ENCODE measurements around the gene AP5S1. TPM values are rescaled to one million over a fixed set of nuclear protein-coding genes. Genes with fewer than 3 reads are reported as not detected.

AP5S1 gene
- polyA plus RNA-seq, 1 of the 3 experiments (the other 2 are of a cell fraction) = 10.3 TPM

DNA sequence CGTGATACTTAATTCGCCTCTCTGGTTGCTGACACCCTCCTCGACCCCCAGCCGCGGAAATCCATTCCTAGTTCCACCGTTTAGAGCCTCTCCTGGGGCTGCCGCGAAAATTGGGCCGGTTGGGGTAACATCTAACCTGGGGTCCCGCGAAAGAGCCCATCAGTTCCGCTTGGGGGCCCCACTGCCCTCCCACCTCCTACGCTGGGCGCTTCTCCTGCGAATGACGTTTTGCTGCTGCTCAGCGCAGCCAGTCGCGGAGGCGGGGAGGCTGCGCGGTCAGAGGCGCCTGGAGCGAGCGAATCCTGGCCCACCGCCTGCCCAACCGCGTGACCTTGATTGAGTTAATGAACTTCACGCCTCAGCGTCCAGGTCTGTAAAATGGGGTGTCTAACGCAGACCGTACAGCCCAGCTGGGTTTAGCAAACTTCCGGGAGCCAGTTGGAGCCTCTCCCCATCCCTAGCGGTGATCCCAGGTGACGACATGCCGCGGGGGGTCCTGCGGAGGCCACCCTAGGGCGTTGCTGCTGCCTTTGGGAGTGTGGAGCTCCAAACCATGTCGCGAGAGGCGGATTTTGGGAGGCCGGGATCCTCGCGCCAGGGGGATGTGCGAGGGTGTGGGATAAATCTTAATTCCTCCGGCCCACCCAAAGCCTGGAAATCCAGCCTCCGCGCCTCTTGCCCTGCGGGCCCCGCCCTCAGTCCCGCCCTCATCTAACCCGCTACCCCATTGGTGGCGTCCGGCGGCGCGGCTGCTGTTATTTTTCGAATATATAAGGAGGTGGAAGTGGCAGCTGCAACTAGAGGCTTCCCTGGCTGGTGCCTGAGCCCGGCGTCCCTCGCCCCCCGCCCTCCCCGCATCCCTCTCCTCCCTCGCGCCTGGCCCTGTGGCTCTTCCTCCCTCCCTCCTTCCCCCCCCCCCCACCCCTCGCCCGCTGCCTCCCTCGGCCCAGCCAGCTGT is 24.6 kb upstream of the AP5S1 start, which contains the start of gene CDC25B:
Gene CDC25B (plus strand): TSS at position 800 of the 958 bp plus-strand sequence. CDS start 222 bp downstream, outside the sequence.
- ChIA-PET CTCF (interaction anchor here (0.7 to 3.5 kb wide), 10 partner anchors 9 to 289 kb away, joined by 3 to 51 read pairs (median 5); partner anchors contain the start of genes AP5S1, CENPB and SPEF1), POLR2A (interaction anchor here (0.9 to 1.5 kb wide), 7 partner anchors 9 to 51 kb away, joined by 3 to 10 read pairs (median 4); partner anchors contain the start of genes ADISSP, AP5S1, CENPB and MAVS)
- no peaks in the 10 kb centered on the region for H3K9me3 ChIP-seq
- peak within 1 kb of the TSS; percentile 94 for H3K9ac ChIP-seq
- no peaks in the 10 kb centered on the region for H3K9me2 ChIP-seq
- H3K4me2 ChIP-seq = peak within 1 kb of the TSS; percentile 98
- WGBS (ENCODE audit: low lambda C conversion rate) = 11% methylated on average over 11 of the region's 69 CpGs
- no peaks in the 10 kb centered on the region for H4K20me1 ChIP-seq (ENCODE audit: insufficient read depth)
- H3K4me1 ChIP-seq (ENCODE audit: control insufficient read depth in 1 of 2, insufficient read depth in 2 of 2, low read depth in 1 of 2, low read length in 1 of 2) = peaks cover 17 to 41% of the 10 kb centered on the region in 2 experiments; a peak in 3 of 4 replicates
- peaks cover 13 to 17% of the 10 kb centered on the region in 2 experiments for H3K36me3 ChIP-seq (replicated peaks in 1 of 2; ENCODE audit: control insufficient read depth in 1 of 2, insufficient read depth in 2 of 2, low read length in 1 of 2)
- H3K27me3 ChIP-seq (ENCODE audit: insufficient read depth) = no peaks in the 10 kb centered on the region
- peak within 1 kb of the TSS; percentile 91 to 96 for H3K27ac ChIP-seq (ENCODE audit: low read depth in 2 of 2, low read length in 1 of 2)
- DNase-seq = peak; percentile 96
- H3K79me2 ChIP-seq (ENCODE audit: insufficient read depth) = peaks cover 51% of the 10 kb centered on the region
- peak within 1 kb of the TSS; percentile 72 to 80 for H3K4me3 ChIP-seq (ENCODE audit: low read depth in 2 of 2, low read length in 1 of 2)
- H2AFZ ChIP-seq (ENCODE audit: low read depth) = peak within 1 kb of the TSS; percentile 90
- no peaks in the 10 kb centered on the region for H3F3A ChIP-seq (replicated peaks; ENCODE audit: insufficient read depth)
- TF ChIP-seq SIN3A (IDR thresholded peaks at IDR 0.05; ENCODE audit: borderline replicate concordance, low read depth, low read length) = peak; percentile 93
- no peak for TF ChIP-seq JUND (IDR thresholded peaks at IDR 0.05)
- TF ChIP-seq TCF12 (IDR thresholded peaks at IDR 0.05) = no peak
- no peak for TF ChIP-seq MEF2A (IDR thresholded peaks at IDR 0.05; ENCODE audit: borderline replicate concordance, low read depth)
- TF ChIP-seq FOSL2 (IDR thresholded peaks at IDR 0.05; ENCODE audit: borderline replicate concordance, low read depth) = no peak
- no peak for TF ChIP-seq RXRA (IDR thresholded peaks at IDR 0.05; ENCODE audit: borderline replicate concordance, low read depth)
- TF ChIP-seq FOXJ3 (CRISPR knock-in tag; IDR thresholded peaks at IDR 0.05) = no peak
- TF ChIP-seq, protein P1, sequence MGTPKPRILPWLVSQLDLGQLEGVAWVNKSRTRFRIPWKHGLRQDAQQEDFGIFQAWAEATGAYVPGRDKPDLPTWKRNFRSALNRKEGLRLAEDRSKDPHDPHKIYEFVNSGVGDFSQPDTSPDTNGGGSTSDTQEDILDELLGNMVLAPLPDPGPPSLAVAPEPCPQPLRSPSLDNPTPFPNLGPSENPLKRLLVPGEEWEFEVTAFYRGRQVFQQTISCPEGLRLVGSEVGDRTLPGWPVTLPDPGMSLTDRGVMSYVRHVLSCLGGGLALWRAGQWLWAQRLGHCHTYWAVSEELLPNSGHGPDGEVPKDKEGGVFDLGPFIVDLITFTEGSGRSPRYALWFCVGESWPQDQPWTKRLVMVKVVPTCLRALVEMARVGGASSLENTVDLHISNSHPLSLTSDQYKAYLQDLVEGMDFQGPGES (IDR thresholded peaks at IDR 0.05; ENCODE audit: low read depth, low read length) = no peak
- 0 out of 2 replicates have a peak, but pooled peaks have one; percentile 56 for TF ChIP-seq RFX5 (IDR thresholded peaks at IDR 0.05; ENCODE audit: low read length)
- TF ChIP-seq MXI1 (IDR thresholded peaks at IDR 0.05; ENCODE audit: low read depth, low read length) = peak; percentile 62
- TF ChIP-seq GABPA (IDR thresholded peaks at IDR 0.05; ENCODE audit: low read depth) = no peak
- TF ChIP-seq YY1 (IDR thresholded peaks at IDR 0.05; ENCODE audit: low read depth) = no peak; the same call in 1 of the 2 replicates
- no peak for TF ChIP-seq EZH2phosphoT487 (IDR thresholded peaks at IDR 0.05; ENCODE audit: borderline replicate concordance, low read depth)
- peak; percentile 46; the same call in 1 of the 2 replicates for TF ChIP-seq NRF1 (IDR thresholded peaks at IDR 0.05; ENCODE audit: low read depth, low read length)
- no peak for TF ChIP-seq EP300 (IDR thresholded peaks at IDR 0.05; ENCODE audit: borderline replicate concordance in 1 of 2, low read depth in 1 of 2, low read length in 1 of 2)
- TF ChIP-seq ELF1 (IDR thresholded peaks at IDR 0.05) = peak; percentile 40; the same call in 1 of the 2 replicates
- peak; percentile 19; the same call in 1 of the 2 replicates for TF ChIP-seq SMC3 (IDR thresholded peaks at IDR 0.05; ENCODE audit: low read depth, low read length)
- TF ChIP-seq, protein P2, sequence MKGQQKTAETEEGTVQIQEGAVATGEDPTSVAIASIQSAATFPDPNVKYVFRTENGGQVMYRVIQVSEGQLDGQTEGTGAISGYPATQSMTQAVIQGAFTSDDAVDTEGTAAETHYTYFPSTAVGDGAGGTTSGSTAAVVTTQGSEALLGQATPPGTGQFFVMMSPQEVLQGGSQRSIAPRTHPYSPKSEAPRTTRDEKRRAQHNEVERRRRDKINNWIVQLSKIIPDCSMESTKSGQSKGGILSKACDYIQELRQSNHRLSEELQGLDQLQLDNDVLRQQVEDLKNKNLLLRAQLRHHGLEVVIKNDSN (IDR thresholded peaks at IDR 0.05; ENCODE audit: borderline replicate concordance, low read depth) = peak; percentile 61
- TF ChIP-seq, protein P3, sequence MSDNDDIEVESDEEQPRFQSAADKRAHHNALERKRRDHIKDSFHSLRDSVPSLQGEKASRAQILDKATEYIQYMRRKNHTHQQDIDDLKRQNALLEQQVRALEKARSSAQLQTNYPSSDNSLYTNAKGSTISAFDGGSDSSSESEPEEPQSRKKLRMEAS (IDR thresholded peaks at IDR 0.05; ENCODE audit: low read depth) = peak; percentile 80
- peak; percentile 74; the same call in 1 of the 2 replicates for TF ChIP-seq RCOR1 (IDR thresholded peaks at IDR 0.05; ENCODE audit: low read length)
- TF ChIP-seq, protein P4, sequence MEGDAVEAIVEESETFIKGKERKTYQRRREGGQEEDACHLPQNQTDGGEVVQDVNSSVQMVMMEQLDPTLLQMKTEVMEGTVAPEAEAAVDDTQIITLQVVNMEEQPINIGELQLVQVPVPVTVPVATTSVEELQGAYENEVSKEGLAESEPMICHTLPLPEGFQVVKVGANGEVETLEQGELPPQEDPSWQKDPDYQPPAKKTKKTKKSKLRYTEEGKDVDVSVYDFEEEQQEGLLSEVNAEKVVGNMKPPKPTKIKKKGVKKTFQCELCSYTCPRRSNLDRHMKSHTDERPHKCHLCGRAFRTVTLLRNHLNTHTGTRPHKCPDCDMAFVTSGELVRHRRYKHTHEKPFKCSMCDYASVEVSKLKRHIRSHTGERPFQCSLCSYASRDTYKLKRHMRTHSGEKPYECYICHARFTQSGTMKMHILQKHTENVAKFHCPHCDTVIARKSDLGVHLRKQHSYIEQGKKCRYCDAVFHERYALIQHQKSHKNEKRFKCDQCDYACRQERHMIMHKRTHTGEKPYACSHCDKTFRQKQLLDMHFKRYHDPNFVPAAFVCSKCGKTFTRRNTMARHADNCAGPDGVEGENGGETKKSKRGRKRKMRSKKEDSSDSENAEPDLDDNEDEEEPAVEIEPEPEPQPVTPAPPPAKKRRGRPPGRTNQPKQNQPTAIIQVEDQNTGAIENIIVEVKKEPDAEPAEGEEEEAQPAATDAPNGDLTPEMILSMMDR (IDR thresholded peaks at IDR 0.05) = peak; percentile 50
- TF ChIP-seq RAD21 (IDR thresholded peaks at IDR 0.05; ENCODE audit: low read length) = peak; percentile 43
- TF ChIP-seq POLR2AphosphoS5 (IDR thresholded peaks at IDR 0.05; ENCODE audit: low read depth, low read length) = no peak; the same call in 1 of the 2 replicates
- peak; percentile 33 for TF ChIP-seq CHD2 (IDR thresholded peaks at IDR 0.05; ENCODE audit: low read length, partially characterized antibody)
- TF ChIP-seq, protein P5, sequence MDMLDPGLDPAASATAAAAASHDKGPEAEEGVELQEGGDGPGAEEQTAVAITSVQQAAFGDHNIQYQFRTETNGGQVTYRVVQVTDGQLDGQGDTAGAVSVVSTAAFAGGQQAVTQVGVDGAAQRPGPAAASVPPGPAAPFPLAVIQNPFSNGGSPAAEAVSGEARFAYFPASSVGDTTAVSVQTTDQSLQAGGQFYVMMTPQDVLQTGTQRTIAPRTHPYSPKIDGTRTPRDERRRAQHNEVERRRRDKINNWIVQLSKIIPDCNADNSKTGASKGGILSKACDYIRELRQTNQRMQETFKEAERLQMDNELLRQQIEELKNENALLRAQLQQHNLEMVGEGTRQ (IDR thresholded peaks at IDR 0.05; ENCODE audit: borderline replicate concordance, low read depth, low read length) = no peak
- TF ChIP-seq NFIC (IDR thresholded peaks at IDR 0.05; ENCODE audit: borderline replicate concordance) = no peak
- TF ChIP-seq FOXM1 (IDR thresholded peaks at IDR 0.05; ENCODE audit: low read depth) = peak; percentile 99

All from SK-N-SH (cell line).